ENCODE data around the gene MGAT5. TPM values are rescaled to one million over a fixed set of nuclear protein-coding genes. Genes with fewer than 3 reads are reported as not detected.

The MGAT5 gene
- total RNA-seq, 1 donor from 2014 or later, result 30.0 TPM

GRCh38 chr2:134352844-134353243 is 99.0 kb downstream of the MGAT5 start:
- Mint-ChIP-seq H3K4me3 (ENCODE audit: unreplicated experiment) (no peak overlapping the region), H3K27me3 (ENCODE audit: low read depth) (no peaks in the 10 kb centered on the region), H3K4me1 (ENCODE audit: low read depth) (peaks cover 14% of the 10 kb centered on the region), H3K27ac (ENCODE audit: unreplicated experiment) (no peak overlapping the region), H3K36me3 (ENCODE audit: low read depth) (peaks cover 7% of the 10 kb centered on the region), H3K9me3 (ENCODE audit: low read depth) (no peaks in the 10 kb centered on the region)
- TF ChIP-seq, protein P1, sequence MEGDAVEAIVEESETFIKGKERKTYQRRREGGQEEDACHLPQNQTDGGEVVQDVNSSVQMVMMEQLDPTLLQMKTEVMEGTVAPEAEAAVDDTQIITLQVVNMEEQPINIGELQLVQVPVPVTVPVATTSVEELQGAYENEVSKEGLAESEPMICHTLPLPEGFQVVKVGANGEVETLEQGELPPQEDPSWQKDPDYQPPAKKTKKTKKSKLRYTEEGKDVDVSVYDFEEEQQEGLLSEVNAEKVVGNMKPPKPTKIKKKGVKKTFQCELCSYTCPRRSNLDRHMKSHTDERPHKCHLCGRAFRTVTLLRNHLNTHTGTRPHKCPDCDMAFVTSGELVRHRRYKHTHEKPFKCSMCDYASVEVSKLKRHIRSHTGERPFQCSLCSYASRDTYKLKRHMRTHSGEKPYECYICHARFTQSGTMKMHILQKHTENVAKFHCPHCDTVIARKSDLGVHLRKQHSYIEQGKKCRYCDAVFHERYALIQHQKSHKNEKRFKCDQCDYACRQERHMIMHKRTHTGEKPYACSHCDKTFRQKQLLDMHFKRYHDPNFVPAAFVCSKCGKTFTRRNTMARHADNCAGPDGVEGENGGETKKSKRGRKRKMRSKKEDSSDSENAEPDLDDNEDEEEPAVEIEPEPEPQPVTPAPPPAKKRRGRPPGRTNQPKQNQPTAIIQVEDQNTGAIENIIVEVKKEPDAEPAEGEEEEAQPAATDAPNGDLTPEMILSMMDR (IDR thresholded peaks at IDR 0.05), result no peak
- DNase-seq (ENCODE audit: low spot score), result no peak

- Mint-ChIP-seq H3K27ac (ENCODE audit: unreplicated experiment) (no peak overlapping the region), H3K9me3 (ENCODE audit: low read depth) (no peaks in the 10 kb centered on the region), H3K27me3 (ENCODE audit: low read depth) (no peaks in the 10 kb centered on the region), H3K36me3 (ENCODE audit: low read depth) (peaks cover 7% of the 10 kb centered on the region), H3K4me3 (ENCODE audit: unreplicated experiment) (no peak overlapping the region), H3K4me1 (ENCODE audit: low read depth) (no peaks in the 10 kb centered on the region)
- DNase-seq (ENCODE audit: low spot score), result no peak
- TF ChIP-seq, protein P1 (IDR thresholded peaks at IDR 0.05), result no peak
These were observed 100.7 kb downstream of the MGAT5 start for GRCh38 chr2:134354611-134355010.

- Mint-ChIP-seq H3K36me3 (ENCODE audit: low read depth) (peaks cover 5% of the 10 kb centered on the region), H3K4me1 (ENCODE audit: low read depth) (no peaks in the 10 kb centered on the region), H3K9me3 (ENCODE audit: low read depth) (no peaks in the 10 kb centered on the region), H3K27ac (ENCODE audit: unreplicated experiment) (no peak overlapping the region), H3K4me3 (ENCODE audit: unreplicated experiment) (no peak overlapping the region), H3K27me3 (ENCODE audit: low read depth) (no peaks in the 10 kb centered on the region)
- no peak for DNase-seq (ENCODE audit: low spot score)
- TF ChIP-seq, protein P1 (IDR thresholded peaks at IDR 0.05), result no peak
These were observed 103.9 kb downstream of the MGAT5 start for GRCh38 chr2:134357814-134358213.

DNA sequence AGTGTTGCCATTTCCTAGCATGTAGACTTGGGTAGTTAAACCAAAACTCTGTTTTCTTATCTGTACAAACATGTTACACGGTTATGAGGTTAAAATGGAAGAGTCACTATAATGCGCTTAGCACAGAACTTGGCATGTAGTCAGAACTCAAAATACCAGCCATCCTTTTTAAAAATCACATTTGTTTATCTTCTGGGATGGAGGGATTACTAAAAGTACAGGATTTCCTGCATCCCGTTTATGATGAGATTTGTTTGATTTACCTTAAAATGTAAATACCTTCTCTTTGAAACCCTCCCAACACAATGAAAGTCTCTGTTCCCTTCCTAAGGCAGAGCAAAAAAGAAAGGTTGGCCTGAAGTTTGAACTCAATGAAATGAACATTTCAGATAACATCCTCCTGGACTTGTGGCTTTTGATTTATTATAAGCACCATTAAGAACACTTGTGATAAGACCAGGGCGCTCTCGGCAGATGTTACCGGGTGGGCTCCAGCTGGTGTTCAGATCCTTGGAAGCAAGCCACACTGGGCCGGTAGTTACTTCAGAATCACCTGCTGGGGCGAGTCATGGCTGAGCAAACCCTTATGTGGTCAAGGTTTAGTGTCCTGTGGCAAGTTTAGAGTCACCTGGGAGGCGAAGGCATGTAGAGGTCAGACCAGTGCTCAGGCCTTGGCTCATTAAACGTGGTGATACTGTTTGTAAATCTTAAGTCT is 105.7 kb downstream of the MGAT5 start:
- peaks cover 5% of the 10 kb centered on the region for H3K36me3 Mint-ChIP-seq (ENCODE audit: low read depth)
- H3K9me3 Mint-ChIP-seq (ENCODE audit: low read depth), result no peaks in the 10 kb centered on the region
- no peak overlapping the region for H3K27ac Mint-ChIP-seq (ENCODE audit: unreplicated experiment)
- no peak overlapping the region for H3K4me3 Mint-ChIP-seq (ENCODE audit: unreplicated experiment)
- TF ChIP-seq, protein P1 (IDR thresholded peaks at IDR 0.05), result no peak
- DNase-seq (ENCODE audit: low spot score), result no peak
- H3K27me3 Mint-ChIP-seq (ENCODE audit: low read depth), result no peaks in the 10 kb centered on the region
- no peaks in the 10 kb centered on the region for H3K4me1 Mint-ChIP-seq (ENCODE audit: low read depth)

GRCh38 chr2:134360745-134361487 is 107.0 kb downstream of the MGAT5 start:
- Mint-ChIP-seq H3K4me3 (ENCODE audit: unreplicated experiment) (no peak overlapping the region), H3K36me3 (ENCODE audit: low read depth) (peaks cover 3% of the 10 kb centered on the region), H3K27ac (ENCODE audit: unreplicated experiment) (no peak overlapping the region), H3K27me3 (ENCODE audit: low read depth) (no peaks in the 10 kb centered on the region), H3K9me3 (ENCODE audit: low read depth) (no peaks in the 10 kb centered on the region), H3K4me1 (ENCODE audit: low read depth) (no peaks in the 10 kb centered on the region)
- TF ChIP-seq, protein P1 (IDR thresholded peaks at IDR 0.05), result no peak
- no peak for DNase-seq (ENCODE audit: low spot score)

Measured in chondrocyte (in vitro differentiated cells).